ENCODE results near the gene TMEM259. TPM values are rescaled to one million over a fixed set of nuclear protein-coding genes. Genes with fewer than 3 reads are reported as not detected.

TMEM259 gene
- total and polyA plus RNA-seq, 2 of the 13 experiments (the other 11 are each of a cell fraction or from before 2014, with no cell fraction given) = 64.7 to 164 TPM

DNA sequence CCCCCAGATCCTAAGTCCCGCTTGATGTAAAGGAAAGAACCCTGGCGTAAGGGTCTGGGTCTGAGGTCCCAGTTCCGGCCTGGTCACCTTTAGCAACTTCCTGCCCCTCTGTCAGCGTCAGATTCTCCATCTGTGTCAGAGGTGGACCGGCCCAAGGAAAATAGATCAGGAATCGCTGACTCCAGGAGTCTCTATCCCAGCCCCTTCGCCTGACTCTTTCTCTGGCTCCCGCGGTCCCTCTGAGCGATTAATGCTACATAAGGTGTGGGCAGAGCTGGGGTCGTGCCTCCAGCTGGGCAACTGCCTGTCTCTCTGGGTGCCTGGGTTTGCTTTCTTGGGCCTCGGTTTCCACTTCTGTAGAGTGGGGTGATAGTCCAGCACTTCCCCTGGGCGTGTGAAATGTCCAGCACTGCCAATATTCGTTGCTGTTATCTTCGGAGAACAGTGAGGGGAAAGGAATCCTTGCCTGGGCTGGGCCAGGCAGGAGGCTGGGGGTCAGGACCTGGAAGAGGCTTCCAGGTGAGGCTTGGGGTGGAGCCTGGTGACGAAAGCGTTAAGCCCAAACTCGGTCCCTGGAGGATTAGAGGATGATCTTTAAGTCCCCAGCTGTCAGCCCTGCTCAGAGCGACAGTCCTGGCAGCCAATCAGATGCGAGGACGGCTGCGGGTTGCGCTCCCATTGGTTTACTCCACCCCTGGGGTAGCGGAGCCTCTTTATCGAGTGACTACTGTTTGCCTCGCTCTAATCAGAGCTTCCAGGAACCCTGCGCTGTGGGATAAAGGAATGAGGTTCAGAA lies 19.8 kb upstream of the TMEM259 start (continued):
- TF ChIP-seq ZNF652 (CRISPR knock-in tag; IDR thresholded peaks at IDR 0.05; ENCODE audit: borderline replicate concordance, low read depth) (peak; percentile 97), ZNF724P (CRISPR knock-in tag; IDR thresholded peaks at IDR 0.05; ENCODE audit: borderline replicate concordance) (no peak), ZNF337 (CRISPR knock-in tag; IDR thresholded peaks at IDR 0.05; ENCODE audit: borderline replicate concordance, low read depth) (no peak), BRCA1 (CRISPR knock-in tag; IDR thresholded peaks at IDR 0.05) (no peak), AKAP8 (CRISPR knock-in tag; IDR thresholded peaks at IDR 0.05) (no peak), AHR (CRISPR knock-in tag; IDR thresholded peaks at IDR 0.05) (no peak), ZNF136 (CRISPR knock-in tag; IDR thresholded peaks at IDR 0.05; ENCODE audit: low read depth) (no peak), ZNF121 (CRISPR knock-in tag; IDR thresholded peaks at IDR 0.05) (no peak), ZNF777 (CRISPR knock-in tag; IDR thresholded peaks at IDR 0.05) (no peak), ZNF33B (CRISPR knock-in tag; IDR thresholded peaks at IDR 0.05) (no peak), MEIS1 (CRISPR knock-in tag; IDR thresholded peaks at IDR 0.05; ENCODE audit: borderline replicate concordance) (peak; percentile 67; the same call in 1 of the 2 replicates), SP2 (CRISPR knock-in tag; IDR thresholded peaks at IDR 0.05) (peak; percentile 96), ELF4 (CRISPR knock-in tag; IDR thresholded peaks at IDR 0.05; ENCODE audit: borderline replicate concordance) (no peak), PCBP1 (IDR thresholded peaks at IDR 0.05; ENCODE audit: borderline replicate concordance, low read depth, low read length) (no peak), BCL6 (CRISPR knock-in tag; IDR thresholded peaks at IDR 0.05) (0 out of 2 replicates have a peak, but pooled peaks have one; percentile 51), PHF21A (CRISPR knock-in tag; IDR thresholded peaks at IDR 0.05) (peak; percentile 58; the same call in 1 of the 2 replicates), ZBTB20 (CRISPR knock-in tag; IDR thresholded peaks at IDR 0.05; ENCODE audit: borderline replicate concordance, low read depth) (no peak), RFXAP (CRISPR knock-in tag; IDR thresholded peaks at IDR 0.05; ENCODE audit: borderline replicate concordance) (peak; percentile 36; the same call in 1 of the 2 replicates), ZNF260 (CRISPR knock-in tag; IDR thresholded peaks at IDR 0.05; ENCODE audit: borderline replicate concordance, low read depth) (no peak)
- TF ChIP-seq, protein P1, sequence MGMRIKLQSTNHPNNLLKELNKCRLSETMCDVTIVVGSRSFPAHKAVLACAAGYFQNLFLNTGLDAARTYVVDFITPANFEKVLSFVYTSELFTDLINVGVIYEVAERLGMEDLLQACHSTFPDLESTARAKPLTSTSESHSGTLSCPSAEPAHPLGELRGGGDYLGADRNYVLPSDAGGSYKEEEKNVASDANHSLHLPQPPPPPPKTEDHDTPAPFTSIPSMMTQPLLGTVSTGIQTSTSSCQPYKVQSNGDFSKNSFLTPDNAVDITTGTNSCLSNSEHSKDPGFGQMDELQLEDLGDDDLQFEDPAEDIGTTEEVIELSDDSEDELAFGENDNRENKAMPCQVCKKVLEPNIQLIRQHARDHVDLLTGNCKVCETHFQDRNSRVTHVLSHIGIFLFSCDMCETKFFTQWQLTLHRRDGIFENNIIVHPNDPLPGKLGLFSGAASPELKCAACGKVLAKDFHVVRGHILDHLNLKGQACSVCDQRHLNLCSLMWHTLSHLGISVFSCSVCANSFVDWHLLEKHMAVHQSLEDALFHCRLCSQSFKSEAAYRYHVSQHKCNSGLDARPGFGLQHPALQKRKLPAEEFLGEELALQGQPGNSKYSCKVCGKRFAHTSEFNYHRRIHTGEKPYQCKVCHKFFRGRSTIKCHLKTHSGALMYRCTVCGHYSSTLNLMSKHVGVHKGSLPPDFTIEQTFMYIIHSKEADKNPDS (CRISPR knock-in tag; IDR thresholded peaks at IDR 0.05) = no peak
- TF ChIP-seq, protein P2, sequence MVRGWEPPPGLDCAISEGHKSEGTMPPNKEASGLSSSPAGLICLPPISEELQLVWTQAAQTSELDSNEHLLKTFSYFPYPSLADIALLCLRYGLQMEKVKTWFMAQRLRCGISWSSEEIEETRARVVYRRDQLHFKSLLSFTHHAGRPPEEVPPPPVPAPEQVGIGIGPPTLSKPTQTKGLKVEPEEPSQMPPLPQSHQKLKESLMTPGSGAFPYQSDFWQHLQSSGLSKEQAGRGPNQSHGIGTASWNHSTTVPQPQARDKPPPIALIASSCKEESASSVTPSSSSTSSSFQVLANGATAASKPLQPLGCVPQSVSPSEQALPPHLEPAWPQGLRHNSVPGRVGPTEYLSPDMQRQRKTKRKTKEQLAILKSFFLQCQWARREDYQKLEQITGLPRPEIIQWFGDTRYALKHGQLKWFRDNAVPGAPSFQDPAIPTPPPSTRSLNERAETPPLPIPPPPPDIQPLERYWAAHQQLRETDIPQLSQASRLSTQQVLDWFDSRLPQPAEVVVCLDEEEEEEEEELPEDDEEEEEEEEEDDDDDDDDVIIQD (CRISPR knock-in tag; IDR thresholded peaks at IDR 0.05; ENCODE audit: low read depth) = no peak
- TF ChIP-seq, protein P3, sequence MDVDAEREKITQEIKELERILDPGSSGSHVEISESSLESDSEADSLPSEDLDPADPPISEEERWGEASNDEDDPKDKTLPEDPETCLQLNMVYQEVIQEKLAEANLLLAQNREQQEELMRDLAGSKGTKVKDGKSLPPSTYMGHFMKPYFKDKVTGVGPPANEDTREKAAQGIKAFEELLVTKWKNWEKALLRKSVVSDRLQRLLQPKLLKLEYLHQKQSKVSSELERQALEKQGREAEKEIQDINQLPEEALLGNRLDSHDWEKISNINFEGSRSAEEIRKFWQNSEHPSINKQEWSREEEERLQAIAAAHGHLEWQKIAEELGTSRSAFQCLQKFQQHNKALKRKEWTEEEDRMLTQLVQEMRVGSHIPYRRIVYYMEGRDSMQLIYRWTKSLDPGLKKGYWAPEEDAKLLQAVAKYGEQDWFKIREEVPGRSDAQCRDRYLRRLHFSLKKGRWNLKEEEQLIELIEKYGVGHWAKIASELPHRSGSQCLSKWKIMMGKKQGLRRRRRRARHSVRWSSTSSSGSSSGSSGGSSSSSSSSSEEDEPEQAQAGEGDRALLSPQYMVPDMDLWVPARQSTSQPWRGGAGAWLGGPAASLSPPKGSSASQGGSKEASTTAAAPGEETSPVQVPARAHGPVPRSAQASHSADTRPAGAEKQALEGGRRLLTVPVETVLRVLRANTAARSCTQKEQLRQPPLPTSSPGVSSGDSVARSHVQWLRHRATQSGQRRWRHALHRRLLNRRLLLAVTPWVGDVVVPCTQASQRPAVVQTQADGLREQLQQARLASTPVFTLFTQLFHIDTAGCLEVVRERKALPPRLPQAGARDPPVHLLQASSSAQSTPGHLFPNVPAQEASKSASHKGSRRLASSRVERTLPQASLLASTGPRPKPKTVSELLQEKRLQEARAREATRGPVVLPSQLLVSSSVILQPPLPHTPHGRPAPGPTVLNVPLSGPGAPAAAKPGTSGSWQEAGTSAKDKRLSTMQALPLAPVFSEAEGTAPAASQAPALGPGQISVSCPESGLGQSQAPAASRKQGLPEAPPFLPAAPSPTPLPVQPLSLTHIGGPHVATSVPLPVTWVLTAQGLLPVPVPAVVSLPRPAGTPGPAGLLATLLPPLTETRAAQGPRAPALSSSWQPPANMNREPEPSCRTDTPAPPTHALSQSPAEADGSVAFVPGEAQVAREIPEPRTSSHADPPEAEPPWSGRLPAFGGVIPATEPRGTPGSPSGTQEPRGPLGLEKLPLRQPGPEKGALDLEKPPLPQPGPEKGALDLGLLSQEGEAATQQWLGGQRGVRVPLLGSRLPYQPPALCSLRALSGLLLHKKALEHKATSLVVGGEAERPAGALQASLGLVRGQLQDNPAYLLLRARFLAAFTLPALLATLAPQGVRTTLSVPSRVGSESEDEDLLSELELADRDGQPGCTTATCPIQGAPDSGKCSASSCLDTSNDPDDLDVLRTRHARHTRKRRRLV (CRISPR knock-in tag; IDR thresholded peaks at IDR 0.05) = no peak

Measured in HepG2 (cell line).